Stomach (tissue), 4 donors: Measurements from ENCODE around the gene KCNAB1.

Source experiments
- POLR2A ChIP-seq, 4 donors: fragments of 450-650 bp; IDR thresholded peaks; one replicate each; pipeline ENCODE4 v1.6.1; 2016; ENCODE audit warnings: antibody characterized with exemption in 4 of 4, control low read depth in 2 of 4, mild to moderate bottlenecking in 1 of 4, moderate library complexity in 1 of 4
- TF ChIP-seq, protein P1 (sequence below), 7 experiments: fragments of 450-650 bp in 4 of 7; fragments of 200-600 bp in 3 of 7; sonication (generic) in 3 of 7; IDR thresholded peaks; one replicate each; pipeline ENCODE4 v1.5.1; 2016 to 2019; ENCODE audit warnings: antibody characterized with exemption in 7 of 7, control low read depth in 2 of 7, mild to moderate bottlenecking in 1 of 7

DNA sequence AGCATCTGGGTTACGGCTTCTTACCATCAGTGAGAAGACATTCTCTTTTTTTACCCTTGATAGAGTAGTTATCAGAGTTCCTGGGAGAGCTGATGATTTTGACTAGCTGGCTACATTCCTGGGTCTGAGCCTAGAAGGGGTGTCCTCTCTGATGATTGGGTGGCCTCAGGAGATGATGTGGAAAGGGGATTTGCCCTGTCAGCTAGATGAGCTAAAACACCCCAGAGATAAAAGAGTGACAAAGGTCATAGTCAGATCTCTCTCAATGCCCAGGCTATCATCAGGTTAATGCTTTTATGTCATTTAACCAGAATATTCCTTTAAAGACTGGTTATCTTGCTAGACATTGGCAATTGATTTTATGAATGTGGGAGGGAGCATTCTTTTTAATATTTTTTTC is 130.2 kb downstream of the KCNAB1 start:
- TF ChIP-seq, protein P1, sequence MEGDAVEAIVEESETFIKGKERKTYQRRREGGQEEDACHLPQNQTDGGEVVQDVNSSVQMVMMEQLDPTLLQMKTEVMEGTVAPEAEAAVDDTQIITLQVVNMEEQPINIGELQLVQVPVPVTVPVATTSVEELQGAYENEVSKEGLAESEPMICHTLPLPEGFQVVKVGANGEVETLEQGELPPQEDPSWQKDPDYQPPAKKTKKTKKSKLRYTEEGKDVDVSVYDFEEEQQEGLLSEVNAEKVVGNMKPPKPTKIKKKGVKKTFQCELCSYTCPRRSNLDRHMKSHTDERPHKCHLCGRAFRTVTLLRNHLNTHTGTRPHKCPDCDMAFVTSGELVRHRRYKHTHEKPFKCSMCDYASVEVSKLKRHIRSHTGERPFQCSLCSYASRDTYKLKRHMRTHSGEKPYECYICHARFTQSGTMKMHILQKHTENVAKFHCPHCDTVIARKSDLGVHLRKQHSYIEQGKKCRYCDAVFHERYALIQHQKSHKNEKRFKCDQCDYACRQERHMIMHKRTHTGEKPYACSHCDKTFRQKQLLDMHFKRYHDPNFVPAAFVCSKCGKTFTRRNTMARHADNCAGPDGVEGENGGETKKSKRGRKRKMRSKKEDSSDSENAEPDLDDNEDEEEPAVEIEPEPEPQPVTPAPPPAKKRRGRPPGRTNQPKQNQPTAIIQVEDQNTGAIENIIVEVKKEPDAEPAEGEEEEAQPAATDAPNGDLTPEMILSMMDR (IDR thresholded peaks at IDR 0.05) = no peak
- no peak for TF ChIP-seq POLR2A (IDR thresholded peaks at IDR 0.05)
